Endodermal cell (in vitro differentiated cells): Measurements from ENCODE around the gene FOXQ1. TPM values are rescaled to one million over a fixed set of nuclear protein-coding genes. Genes with fewer than 3 reads are reported as not detected.
"Not testable (repeated sequence)": the region's sequence is repeated elsewhere in the genome, so short reads cannot be mapped to it uniquely, and the experiment has no call there.

ENCODE experiments used
- DNase-seq: peaks from one replicate; pipeline ENCODE4 v3.0.0-alpha.2; 2017
- H3K27ac ChIP-seq: 2 replicates; pipeline ENCODE4 v1.5.1; 2013; ENCODE audit warnings: mild to moderate bottlenecking, low read depth, low read length, moderate library complexity
- H3K27me3 ChIP-seq: 2 replicates; pipeline ENCODE4 v1.6.1; 2013; ENCODE audit warnings: mild to moderate bottlenecking, low read length, moderate library complexity; ENCODE audit not compliant: insufficient read depth, control insufficient read depth, poor library complexity, severe bottlenecking
- H3K36me3 ChIP-seq: 2 replicates; pipeline ENCODE4 v1.7.0; 2013; ENCODE audit warnings: mild to moderate bottlenecking, low read length, moderate library complexity; ENCODE audit not compliant: control insufficient read depth, insufficient read depth
- H3K4me1 ChIP-seq: one replicate; pipeline ENCODE4 v1.7.0; 2013; ENCODE audit warnings: low read length; ENCODE audit not compliant: control insufficient read depth, insufficient read depth
- H3K4me3 ChIP-seq: 2 replicates; pipeline ENCODE4 v1.5.1; 2013; ENCODE audit warnings: mild to moderate bottlenecking, low read length, moderate library complexity
- H3K9ac ChIP-seq: 2 replicates; pipeline ENCODE4 v1.6.1; 2013; ENCODE audit warnings: mild to moderate bottlenecking, low read length, moderate library complexity; ENCODE audit not compliant: poor library complexity, severe bottlenecking; ENCODE audit errors: extremely low read depth
- H3K9me3 ChIP-seq: 2 replicates; pipeline ENCODE4 v1.6.1; 2013; ENCODE audit warnings: mild to moderate bottlenecking, low read length, moderate library complexity; ENCODE audit not compliant: control insufficient read depth
- H3K27ac Mint-ChIP-seq: 2 replicates; pipeline ENCODE4 v1.8.0; 2020; ENCODE audit warnings: mixed read lengths
- H3K27me3 Mint-ChIP-seq: 2 replicates; pipeline ENCODE4 v1.8.0; 2021; ENCODE audit warnings: mild to moderate bottlenecking, mixed read lengths; ENCODE audit not compliant: insufficient read depth
- H3K36me3 Mint-ChIP-seq: 2 replicates; pipeline ENCODE4 v1.8.0; 2020; ENCODE audit warnings: low read depth, mixed read lengths
- H3K4me1 Mint-ChIP-seq: 2 replicates; pipeline ENCODE4 v1.8.0; 2020; ENCODE audit warnings: mixed read lengths
- H3K4me3 Mint-ChIP-seq: 2 replicates; pipeline ENCODE4 v1.8.0; 2020; ENCODE audit warnings: mild to moderate bottlenecking, moderate library complexity, mixed read lengths
- H3K9me3 Mint-ChIP-seq: 2 replicates; pipeline ENCODE4 v1.8.0; 2020; ENCODE audit warnings: mild to moderate bottlenecking, mixed read lengths
- CTCF ChIP-seq: fragments of 200-600 bp; sonication (generic); conservative IDR thresholded peaks from 2 replicates; pipeline ENCODE4 v1.5.0; 2021; ENCODE audit warnings: antibody characterized with exemption, mild to moderate bottlenecking
- WGBS, 2 experiments: methylation state at CpG; one replicate each; pipeline versions ENCODE4 v1.1.5 to v1.1.7; 2013; ENCODE audit warnings: missing lambda C conversion rate in 2 of 2, mixed read lengths in 1 of 2; ENCODE audit not compliant: insufficient coverage in 1 of 2, insufficient read length in 1 of 2; 5-methylcytosine and 5-hydroxymethylcytosine counted together
- total RNA-seq, 2 donors: library from RNA; stranded (reverse); fragmentation: NEBNext Ultra II Directional in 1 of 2; extraction: Animal tissue kit (Norgen Biotek cat#: 25700) in 1 of 2; gene quantifications; 2 replicates in 1 of 2; 3 replicates in 1 of 2; pipeline ENCODE4 v1.2.1, GENCODE V29; 2021

FOXQ1 gene
- total RNA-seq, 2 donors from 2014 or later: 7.8 to 41.3 TPM

- Histone ChIP-seq H3K4me3 (peak overlapping the region; percentile 32), H3K27me3 (no peaks in the 10 kb centered on the region), H3K27ac (no peak overlapping the region), H3K9me3 (peaks cover 35% of the 10 kb centered on the region), H3K36me3 (no peaks in the 10 kb centered on the region), H3K4me1 (no peaks in the 10 kb centered on the region), H3K9ac (no peak overlapping the region)
- no peak for DNase-seq
- 81% methylated on average over 2 of the region's 2 CpGs; no CpG with 5 or more reads in 1 of the 2 experiments for WGBS, 2 experiments
- Mint-ChIP-seq H3K9me3 (peaks cover 33% of the 10 kb centered on the region), H3K4me1 (peaks cover 3% of the 10 kb centered on the region), H3K27me3 (peaks cover 3% of the 10 kb centered on the region), H3K27ac (no peak overlapping the region), H3K36me3 (peaks cover 4% of the 10 kb centered on the region), H3K4me3 (no peak overlapping the region)
- no peak for TF ChIP-seq CTCF
Observed at GRCh38 chr6:1351381-1352008, 39.6 kb downstream of the FOXQ1 start.

GRCh38 chr6:1355068-1355467 is 43.2 kb downstream of the FOXQ1 start:
- not testable (repeated sequence) for H3K27ac Mint-ChIP-seq, DNase-seq
- H3K9me3 ChIP-seq: peaks cover 34% of the 10 kb centered on the region

GRCh38 chr6:1361717-1362116 is 49.8 kb downstream of the FOXQ1 start:
- H3K4me1 ChIP-seq, H3K27ac Mint-ChIP-seq, H3K4me3 Mint-ChIP-seq, H3K27ac ChIP-seq, H3K36me3 Mint-ChIP-seq, DNase-seq, H3K9me3 ChIP-seq, H3K27me3 ChIP-seq, H3K4me3 ChIP-seq, H3K9ac ChIP-seq, H3K4me1 Mint-ChIP-seq, H3K9me3 Mint-ChIP-seq, H3K36me3 ChIP-seq: not testable (repeated sequence)
- WGBS, 2 experiments: 84% methylated on average over 2 of the region's 4 CpGs; no CpG with 5 or more reads in 1 of the 2 experiments
- peaks cover 14% of the 10 kb centered on the region for H3K27me3 Mint-ChIP-seq

More at GRCh38 chr6:1355068-1355467, 43.2 kb downstream of the FOXQ1 start:
- not testable (repeated sequence) for H3K36me3 ChIP-seq, H3K27me3 Mint-ChIP-seq, H3K36me3 Mint-ChIP-seq, H3K4me1 Mint-ChIP-seq, H3K9ac ChIP-seq, H3K4me1 ChIP-seq, H3K4me3 ChIP-seq, H3K27me3 ChIP-seq, H3K27ac ChIP-seq, H3K4me3 Mint-ChIP-seq
- H3K9me3 Mint-ChIP-seq: peaks cover 34% of the 10 kb centered on the region

GRCh38 chr6:1362643-1363042 is 50.7 kb downstream of the FOXQ1 start:
- no peaks in the 10 kb centered on the region for H3K36me3 Mint-ChIP-seq
- H3K27me3 Mint-ChIP-seq: peaks cover 19% of the 10 kb centered on the region
- WGBS, 2 experiments: 92 to 96% methylated on average over 6 to 9 of the region's 9 CpGs
- peaks cover 6% of the 10 kb centered on the region for H3K4me1 Mint-ChIP-seq
- Histone ChIP-seq H3K4me1 (no peaks in the 10 kb centered on the region), H3K9ac (no peak overlapping the region), H3K27ac (no peak overlapping the region), H3K27me3 (peaks cover 5% of the 10 kb centered on the region), H3K36me3 (no peaks in the 10 kb centered on the region), H3K4me3 (no peak overlapping the region), H3K9me3 (no peaks in the 10 kb centered on the region)
- DNase-seq: no peak
- H3K9me3 Mint-ChIP-seq: peaks cover 4% of the 10 kb centered on the region
- H3K4me3 Mint-ChIP-seq: no peak overlapping the region
- TF ChIP-seq CTCF: no peak
- H3K27ac Mint-ChIP-seq: no peak overlapping the region
